NCI-H2029 treated with DMSO at 0.1 percent for 48 hours (cell line): ENCODE measurements around the gene SERPINB7.

Experiments
- DNase-seq: peaks from one replicate; lab custom pipeline; 2025; lab: John Stamatoyannopoulos, UW

Gene SERPINB7

GRCh38 chr18:63788447-63789096 is 13.4 kb downstream of the SERPINB7 start:
- no peak for DNase-seq

- DNase-seq, result no peak
These were observed 14.1 kb downstream of the SERPINB7 start for GRCh38 chr18:63789327-63789726.

- DNase-seq, result no peak
These were observed 20.4 kb downstream of the SERPINB7 start for GRCh38 chr18:63795606-63796005.

- DNase-seq, result no peak
These were observed 24.0 kb downstream of the SERPINB7 start for GRCh38 chr18:63799189-63799588.

GRCh38 chr18:63801343-63801742 is 26.1 kb downstream of the SERPINB7 start:
- DNase-seq, result no peak

- DNase-seq, result no peak
These were observed 32.9 kb downstream of the SERPINB7 start for GRCh38 chr18:63808125-63808524.

GRCh38 chr18:63817441-63818051 is 42.3 kb downstream of the SERPINB7 start:
- DNase-seq, result no peak

- no peak for DNase-seq
These were observed 43.0 kb downstream of the SERPINB7 start for GRCh38 chr18:63818212-63818611.

GRCh38 chr18:63819786-63820185 is 44.6 kb downstream of the SERPINB7 start:
- no peak for DNase-seq

- DNase-seq, result no peak
These were observed 45.5 kb downstream of the SERPINB7 start for GRCh38 chr18:63820694-63821093.

GRCh38 chr18:63823516-63824219 is 48.5 kb downstream of the SERPINB7 start:
- no peak for DNase-seq

GRCh38 chr18:63824220-63824525 is 49.0 kb downstream of the SERPINB7 start:
- no peak for DNase-seq

- no peak for DNase-seq
These were observed 52.9 kb downstream of the SERPINB7 start for GRCh38 chr18:63828120-63828519.

GRCh38 chr18:63828656-63829055 is 53.4 kb downstream of the SERPINB7 start:
- DNase-seq, result no peak

GRCh38 chr18:63829886-63830285 is 54.7 kb downstream of the SERPINB7 start:
- no peak for DNase-seq

- DNase-seq, result no peak
These were observed 56.0 kb downstream of the SERPINB7 start for GRCh38 chr18:63831080-63831788.

- DNase-seq, result no peak
These were observed 57.3 kb downstream of the SERPINB7 start for GRCh38 chr18:63832470-63832869.

- DNase-seq, result no peak
These were observed 59.4 kb downstream of the SERPINB7 start for GRCh38 chr18:63834471-63835113.

GRCh38 chr18:63836456-63836855 is 61.2 kb downstream of the SERPINB7 start:
- no peak for DNase-seq

- DNase-seq, result no peak
These were observed 62.4 kb downstream of the SERPINB7 start for GRCh38 chr18:63837590-63837989.

- no peak for DNase-seq
These were observed 67.8 kb downstream of the SERPINB7 start for GRCh38 chr18:63843008-63843407.

GRCh38 chr18:63844254-63844653 is 69.0 kb downstream of the SERPINB7 start:
- DNase-seq, result no peak
